Measurements from ENCODE around the gene CCDC159. TPM values are rescaled to one million over a fixed set of nuclear protein-coding genes. Genes with fewer than 3 reads are reported as not detected.

CCDC159 gene
- total and polyA plus RNA-seq, 2 of the 13 experiments (the other 11 are each of a cell fraction or from before 2014, with no cell fraction given) = 1.7 to 6.3 TPM

DNA sequence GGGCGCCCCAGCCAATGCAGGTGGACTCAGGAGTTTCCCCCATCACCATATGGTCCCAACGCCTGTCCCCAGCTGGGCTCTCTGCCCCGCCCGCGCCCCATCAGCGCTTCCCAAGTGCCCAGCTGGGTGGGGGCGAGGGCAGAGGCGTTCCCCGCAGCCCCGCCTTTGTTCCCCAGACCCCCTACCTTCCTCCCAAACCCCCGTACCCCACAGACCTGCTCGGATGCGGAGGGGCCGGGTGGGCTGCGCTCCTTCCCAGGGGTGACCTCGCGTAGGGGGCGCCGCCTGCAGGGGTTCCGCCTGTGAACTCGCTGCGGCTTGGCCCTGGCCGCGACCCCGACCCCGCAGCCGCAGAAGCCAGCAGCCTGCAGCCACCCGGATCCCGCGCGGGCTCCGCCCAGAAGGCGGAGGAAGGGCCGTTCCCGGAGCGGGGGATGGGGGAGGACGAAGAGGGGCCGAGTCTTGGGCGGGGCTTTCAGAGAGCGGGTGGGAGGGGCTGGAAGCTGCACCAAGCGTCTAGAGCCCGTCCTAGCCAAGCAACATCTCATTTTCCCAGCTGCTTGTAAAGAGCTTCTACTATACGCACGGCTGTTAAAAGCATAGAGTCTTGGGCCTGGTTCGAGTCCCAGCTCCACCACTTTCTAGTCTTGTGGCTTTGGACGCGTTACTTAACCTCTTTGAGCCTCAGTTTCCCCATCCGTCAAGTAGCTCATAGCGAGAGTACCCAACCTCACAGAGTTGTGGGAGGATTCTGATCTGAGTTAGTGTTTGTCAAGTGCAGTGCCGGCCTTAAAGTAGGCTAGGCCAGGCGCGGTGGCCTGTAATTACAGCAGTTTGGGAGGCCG is 6.8 kb upstream of the CCDC159 start, which contains the start of gene RAB3D (continued):
- TF ChIP-seq PHF5A (CRISPR knock-in tag; IDR thresholded peaks at IDR 0.05; ENCODE audit: low read depth, unreplicated experiment) (no peak), POLR2G (IDR thresholded peaks at IDR 0.05; ENCODE audit: low read depth, low read length) (peak; percentile 61), POLR2A (IDR thresholded peaks at IDR 0.05; ENCODE audit: insufficient read depth in 1 of 2, low read depth in 2 of 2, low read length in 2 of 2) (peak in 1 of 2 experiments; percentile 68; a peak in 2 of 4 replicates), AKAP8 (CRISPR knock-in tag; IDR thresholded peaks at IDR 0.05) (no peak), SMAD3 (CRISPR knock-in tag; IDR thresholded peaks at IDR 0.05) (no peak), FLYWCH1 (CRISPR knock-in tag; IDR thresholded peaks at IDR 0.05) (no peak), ZNF547 (CRISPR knock-in tag; IDR thresholded peaks at IDR 0.05) (peak; percentile 71; the same call in 1 of the 2 replicates), ZNF652 (CRISPR knock-in tag; IDR thresholded peaks at IDR 0.05; ENCODE audit: borderline replicate concordance, low read depth) (no peak), ZNF768 (CRISPR knock-in tag; IDR thresholded peaks at IDR 0.05) (no peak), PRPF4 (IDR thresholded peaks at IDR 0.05; ENCODE audit: low read depth, low read length, poor library complexity, severe bottlenecking) (no peak), SAP130 (CRISPR knock-in tag; IDR thresholded peaks at IDR 0.05; ENCODE audit: low read depth) (peak; percentile 70), RAD51 (IDR thresholded peaks at IDR 0.05; ENCODE audit: borderline replicate concordance) (no peak), ZNF605 (CRISPR knock-in tag; IDR thresholded peaks at IDR 0.05) (0 out of 2 replicates have a peak, but pooled peaks have one; percentile 22), NR2F6 (IDR thresholded peaks at IDR 0.05) (no peak), NR2F6 (CRISPR knock-in tag; IDR thresholded peaks at IDR 0.05) (peak; percentile 41; the same call in 1 of the 2 replicates), ZNF121 (CRISPR knock-in tag; IDR thresholded peaks at IDR 0.05) (peak; percentile 72), HOXA3 (CRISPR knock-in tag; IDR thresholded peaks at IDR 0.05) (0 out of 2 replicates have a peak, but pooled peaks have one; percentile 25)
- TF ChIP-seq, protein P1, sequence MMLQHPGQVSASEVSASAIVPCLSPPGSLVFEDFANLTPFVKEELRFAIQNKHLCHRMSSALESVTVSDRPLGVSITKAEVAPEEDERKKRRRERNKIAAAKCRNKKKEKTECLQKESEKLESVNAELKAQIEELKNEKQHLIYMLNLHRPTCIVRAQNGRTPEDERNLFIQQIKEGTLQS (CRISPR knock-in tag; IDR thresholded peaks at IDR 0.05) = no peak
- TF ChIP-seq, protein P2, sequence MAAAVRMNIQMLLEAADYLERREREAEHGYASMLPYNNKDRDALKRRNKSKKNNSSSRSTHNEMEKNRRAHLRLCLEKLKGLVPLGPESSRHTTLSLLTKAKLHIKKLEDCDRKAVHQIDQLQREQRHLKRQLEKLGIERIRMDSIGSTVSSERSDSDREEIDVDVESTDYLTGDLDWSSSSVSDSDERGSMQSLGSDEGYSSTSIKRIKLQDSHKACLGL (CRISPR knock-in tag; IDR thresholded peaks at IDR 0.05) = 0 out of 2 replicates have a peak, but pooled peaks have one; percentile 44
- TF ChIP-seq, protein P3, sequence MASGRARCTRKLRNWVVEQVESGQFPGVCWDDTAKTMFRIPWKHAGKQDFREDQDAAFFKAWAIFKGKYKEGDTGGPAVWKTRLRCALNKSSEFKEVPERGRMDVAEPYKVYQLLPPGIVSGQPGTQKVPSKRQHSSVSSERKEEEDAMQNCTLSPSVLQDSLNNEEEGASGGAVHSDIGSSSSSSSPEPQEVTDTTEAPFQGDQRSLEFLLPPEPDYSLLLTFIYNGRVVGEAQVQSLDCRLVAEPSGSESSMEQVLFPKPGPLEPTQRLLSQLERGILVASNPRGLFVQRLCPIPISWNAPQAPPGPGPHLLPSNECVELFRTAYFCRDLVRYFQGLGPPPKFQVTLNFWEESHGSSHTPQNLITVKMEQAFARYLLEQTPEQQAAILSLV (CRISPR knock-in tag; IDR thresholded peaks at IDR 0.05; ENCODE audit: borderline replicate concordance) = peak; percentile 30; the same call in 1 of the 2 replicates
- TF ChIP-seq, protein P4, sequence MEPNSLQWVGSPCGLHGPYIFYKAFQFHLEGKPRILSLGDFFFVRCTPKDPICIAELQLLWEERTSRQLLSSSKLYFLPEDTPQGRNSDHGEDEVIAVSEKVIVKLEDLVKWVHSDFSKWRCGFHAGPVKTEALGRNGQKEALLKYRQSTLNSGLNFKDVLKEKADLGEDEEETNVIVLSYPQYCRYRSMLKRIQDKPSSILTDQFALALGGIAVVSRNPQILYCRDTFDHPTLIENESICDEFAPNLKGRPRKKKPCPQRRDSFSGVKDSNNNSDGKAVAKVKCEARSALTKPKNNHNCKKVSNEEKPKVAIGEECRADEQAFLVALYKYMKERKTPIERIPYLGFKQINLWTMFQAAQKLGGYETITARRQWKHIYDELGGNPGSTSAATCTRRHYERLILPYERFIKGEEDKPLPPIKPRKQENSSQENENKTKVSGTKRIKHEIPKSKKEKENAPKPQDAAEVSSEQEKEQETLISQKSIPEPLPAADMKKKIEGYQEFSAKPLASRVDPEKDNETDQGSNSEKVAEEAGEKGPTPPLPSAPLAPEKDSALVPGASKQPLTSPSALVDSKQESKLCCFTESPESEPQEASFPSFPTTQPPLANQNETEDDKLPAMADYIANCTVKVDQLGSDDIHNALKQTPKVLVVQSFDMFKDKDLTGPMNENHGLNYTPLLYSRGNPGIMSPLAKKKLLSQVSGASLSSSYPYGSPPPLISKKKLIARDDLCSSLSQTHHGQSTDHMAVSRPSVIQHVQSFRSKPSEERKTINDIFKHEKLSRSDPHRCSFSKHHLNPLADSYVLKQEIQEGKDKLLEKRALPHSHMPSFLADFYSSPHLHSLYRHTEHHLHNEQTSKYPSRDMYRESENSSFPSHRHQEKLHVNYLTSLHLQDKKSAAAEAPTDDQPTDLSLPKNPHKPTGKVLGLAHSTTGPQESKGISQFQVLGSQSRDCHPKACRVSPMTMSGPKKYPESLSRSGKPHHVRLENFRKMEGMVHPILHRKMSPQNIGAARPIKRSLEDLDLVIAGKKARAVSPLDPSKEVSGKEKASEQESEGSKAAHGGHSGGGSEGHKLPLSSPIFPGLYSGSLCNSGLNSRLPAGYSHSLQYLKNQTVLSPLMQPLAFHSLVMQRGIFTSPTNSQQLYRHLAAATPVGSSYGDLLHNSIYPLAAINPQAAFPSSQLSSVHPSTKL (CRISPR knock-in tag; IDR thresholded peaks at IDR 0.05) = peak; percentile 23; the same call in 1 of the 2 replicates
- TF ChIP-seq, protein P5, sequence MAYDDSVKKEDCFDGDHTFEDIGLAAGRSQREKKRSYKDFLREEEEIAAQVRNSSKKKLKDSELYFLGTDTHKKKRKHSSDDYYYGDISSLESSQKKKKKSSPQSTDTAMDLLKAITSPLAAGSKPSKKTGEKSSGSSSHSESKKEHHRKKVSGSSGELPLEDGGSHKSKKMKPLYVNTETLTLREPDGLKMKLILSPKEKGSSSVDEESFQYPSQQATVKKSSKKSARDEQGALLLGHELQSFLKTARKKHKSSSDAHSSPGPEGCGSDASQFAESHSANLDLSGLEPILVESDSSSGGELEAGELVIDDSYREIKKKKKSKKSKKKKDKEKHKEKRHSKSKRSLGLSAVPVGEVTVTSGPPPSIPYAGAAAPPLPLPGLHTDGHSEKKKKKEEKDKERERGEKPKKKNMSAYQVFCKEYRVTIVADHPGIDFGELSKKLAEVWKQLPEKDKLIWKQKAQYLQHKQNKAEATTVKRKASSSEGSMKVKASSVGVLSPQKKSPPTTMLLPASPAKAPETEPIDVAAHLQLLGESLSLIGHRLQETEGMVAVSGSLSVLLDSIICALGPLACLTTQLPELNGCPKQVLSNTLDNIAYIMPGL (CRISPR knock-in tag; IDR thresholded peaks at IDR 0.05; ENCODE audit: borderline replicate concordance in 1 of 2, low read depth in 1 of 2) = 0 out of 4 replicates have a peak, but pooled peaks of 1 of the 2 experiments have one; percentile 22
